Transverse colon (tissue), 4 donors: ENCODE results near the gene CCDC6. TPM values are rescaled to one million over a fixed set of nuclear protein-coding genes. Genes with fewer than 3 reads are reported as not detected.

Source experiments
- DNase-seq: peaks from one replicate; pipeline ENCODE4 v3.0.0-alpha.2; 2019
- H3K27ac ChIP-seq, 4 donors: fragments of 200-600 bp; sonication (generic); 2 replicates each; pipeline ENCODE4 v1.5.1; 2016 to 2018; ENCODE audit warnings: inconsistent platforms in 4 of 4
- H3K27me3 ChIP-seq: fragments of 200-600 bp; sonication (generic); 2 replicates; pipeline ENCODE4 v1.5.1; 2017; ENCODE audit warnings: inconsistent platforms
- H3K36me3 ChIP-seq, 4 donors: fragments of 200-600 bp; sonication (generic); 2 replicates each; pipeline ENCODE4 v1.5.1; 2017 to 2019; ENCODE audit warnings: inconsistent platforms in 4 of 4
- H3K4me1 ChIP-seq, 4 donors: fragments of 200-600 bp; sonication (generic); 2 replicates each; pipeline ENCODE4 v1.5.1; 2017 to 2020; ENCODE audit warnings: inconsistent platforms in 4 of 4
- H3K4me3 ChIP-seq, 4 donors: fragments of 200-600 bp; sonication (generic); 1 replicate in 1 of 4; 2 replicates in 3 of 4; pipeline versions ENCODE4 v1.5.1 to v1.6.1; 2017 to 2019; ENCODE audit warnings: inconsistent platforms in 4 of 4
- H3K9me3 ChIP-seq, 2 donors: fragments of 200-600 bp; sonication (generic); 2 replicates each; pipeline ENCODE4 v1.5.1; 2017 to 2019; ENCODE audit warnings: inconsistent platforms in 2 of 2
- EP300 ChIP-seq: sonication (generic); formaldehyde crosslinking; IDR thresholded peaks from one replicate; pipeline ENCODE4 v1.6.1; 2017; ENCODE audit warnings: antibody characterized with exemption, low read depth
- POLR2A ChIP-seq: fragments of 450-650 bp; IDR thresholded peaks from one replicate; pipeline ENCODE4 v1.6.1; 2016; ENCODE audit warnings: antibody characterized with exemption, mild to moderate bottlenecking, moderate library complexity
- POLR2AphosphoS5 ChIP-seq, 3 donors: sonication (generic); formaldehyde crosslinking; IDR thresholded peaks; one replicate each; pipeline ENCODE4 v1.6.1; 2016; ENCODE audit warnings: antibody characterized with exemption in 3 of 3
- WGBS, 2 donors: methylation state at CpG; one replicate each; pipeline ENCODE4 v1.1.5; 2018; ENCODE audit warnings: low coverage in 1 of 2; 5-methylcytosine and 5-hydroxymethylcytosine counted together
- in situ Hi-C, 4 donors: fragments of 200-750 bp; cut with MboI; loops; one replicate each; pipeline versions ENCODE4 v1.15.0 to v1.15.1; 2017; ENCODE audit warnings: low sequenced_read_pairs in 3 of 4, low pct_ligation_motif_present in 1 of 4, low pct_unique_long_range_greater_than_20kb in 1 of 4
- intact Hi-C: fragments of 100-400 bp; cut with DNase I; formaldehyde crosslinking; loops from one replicate; pipeline ENCODE4 v1.15.1; 2023; ENCODE audit warnings: low total_unique reads
- total RNA-seq, 4 donors: library from RNA; depleted of rRNA; stranded (reverse); fragments of >200 nt; gene quantifications; one replicate each; pipeline ENCODE4 v1.1.0, GENCODE V29; 2016
- TF ChIP-seq, protein P1 (sequence below), 5 experiments: fragments of 200-600 bp in 3 of 5; fragments of 450-650 bp in 2 of 5; sonication (generic) in 3 of 5; IDR thresholded peaks; 1 replicate in 2 of 5; 2 replicates in 3 of 5; pipeline ENCODE4 v1.5.1; 2016 to 2017; ENCODE audit warnings: antibody characterized with exemption in 5 of 5, inconsistent platforms in 3 of 5, mild to moderate bottlenecking in 2 of 5, moderate library complexity in 1 of 5

Gene CCDC6
- total RNA-seq, 4 donors from 2014 or later = 26.2 to 56.7 (median 49.5) TPM

- H3K9me3 ChIP-seq = peaks cover 10 to 11% of the 10 kb centered on the region in 2 donors
- DNase-seq = no peak
- no peaks in the 10 kb centered on the region for H3K27me3 ChIP-seq
- in situ Hi-C loops (no loop called here), intact Hi-C loops (no loop called here)
- WGBS, 2 donors = 69 to 75% methylated on average over 5 of the region's 5 CpGs
- peaks cover 0 to 20% (median 14%) of the 10 kb centered on the region in 4 donors for H3K4me1 ChIP-seq
- no peaks in the 10 kb centered on the region for H3K36me3 ChIP-seq
- no peak overlapping the region for H3K4me3 ChIP-seq
- TF ChIP-seq POLR2AphosphoS5 (IDR thresholded peaks at IDR 0.05) = no peak
- TF ChIP-seq POLR2A = no peak
- TF ChIP-seq EP300 = no peak
- TF ChIP-seq, protein P1, sequence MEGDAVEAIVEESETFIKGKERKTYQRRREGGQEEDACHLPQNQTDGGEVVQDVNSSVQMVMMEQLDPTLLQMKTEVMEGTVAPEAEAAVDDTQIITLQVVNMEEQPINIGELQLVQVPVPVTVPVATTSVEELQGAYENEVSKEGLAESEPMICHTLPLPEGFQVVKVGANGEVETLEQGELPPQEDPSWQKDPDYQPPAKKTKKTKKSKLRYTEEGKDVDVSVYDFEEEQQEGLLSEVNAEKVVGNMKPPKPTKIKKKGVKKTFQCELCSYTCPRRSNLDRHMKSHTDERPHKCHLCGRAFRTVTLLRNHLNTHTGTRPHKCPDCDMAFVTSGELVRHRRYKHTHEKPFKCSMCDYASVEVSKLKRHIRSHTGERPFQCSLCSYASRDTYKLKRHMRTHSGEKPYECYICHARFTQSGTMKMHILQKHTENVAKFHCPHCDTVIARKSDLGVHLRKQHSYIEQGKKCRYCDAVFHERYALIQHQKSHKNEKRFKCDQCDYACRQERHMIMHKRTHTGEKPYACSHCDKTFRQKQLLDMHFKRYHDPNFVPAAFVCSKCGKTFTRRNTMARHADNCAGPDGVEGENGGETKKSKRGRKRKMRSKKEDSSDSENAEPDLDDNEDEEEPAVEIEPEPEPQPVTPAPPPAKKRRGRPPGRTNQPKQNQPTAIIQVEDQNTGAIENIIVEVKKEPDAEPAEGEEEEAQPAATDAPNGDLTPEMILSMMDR (IDR thresholded peaks at IDR 0.05) = no peak
- H3K27ac ChIP-seq = no peak overlapping the region
Measured at GRCh38 chr10:59910867-59911266, 4.5 kb upstream of the CCDC6 start.

- no peak for TF ChIP-seq POLR2A
- DNase-seq = no peak
- H3K4me3 ChIP-seq = no peak overlapping the region
- H3K9me3 ChIP-seq = peaks cover 10 to 11% of the 10 kb centered on the region in 2 donors
- 92 to 100% methylated on average over 1 of the region's 1 CpG for WGBS, 2 donors
- no peak overlapping the region for H3K27ac ChIP-seq
- H3K27me3 ChIP-seq = no peaks in the 10 kb centered on the region
- intact Hi-C loops (no loop called here), in situ Hi-C loops (no loop called here)
- H3K4me1 ChIP-seq = peaks cover 0 to 22% (median 16%) of the 10 kb centered on the region in 4 donors
- no peaks in the 10 kb centered on the region for H3K36me3 ChIP-seq
Measured at GRCh38 chr10:59909815-59910214, 3.5 kb upstream of the CCDC6 start.

DNA sequence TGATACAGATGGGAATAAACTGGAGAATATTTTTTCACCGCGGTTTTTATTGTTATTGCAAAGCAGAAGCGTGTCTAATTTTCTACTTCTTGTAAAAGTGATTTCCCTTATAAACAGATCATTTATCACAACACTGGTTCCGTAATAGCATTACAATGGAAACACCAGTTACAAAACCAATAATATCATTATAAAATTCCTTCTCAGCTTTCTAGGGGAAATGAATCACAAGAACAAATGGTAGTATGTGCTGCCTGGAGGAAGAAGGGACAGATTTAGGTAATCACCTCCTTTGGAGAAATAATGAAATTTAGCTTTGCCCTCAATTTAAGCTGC lies 2.4 kb upstream of the CCDC6 start:
- in situ Hi-C loops = no loop called here

DNA sequence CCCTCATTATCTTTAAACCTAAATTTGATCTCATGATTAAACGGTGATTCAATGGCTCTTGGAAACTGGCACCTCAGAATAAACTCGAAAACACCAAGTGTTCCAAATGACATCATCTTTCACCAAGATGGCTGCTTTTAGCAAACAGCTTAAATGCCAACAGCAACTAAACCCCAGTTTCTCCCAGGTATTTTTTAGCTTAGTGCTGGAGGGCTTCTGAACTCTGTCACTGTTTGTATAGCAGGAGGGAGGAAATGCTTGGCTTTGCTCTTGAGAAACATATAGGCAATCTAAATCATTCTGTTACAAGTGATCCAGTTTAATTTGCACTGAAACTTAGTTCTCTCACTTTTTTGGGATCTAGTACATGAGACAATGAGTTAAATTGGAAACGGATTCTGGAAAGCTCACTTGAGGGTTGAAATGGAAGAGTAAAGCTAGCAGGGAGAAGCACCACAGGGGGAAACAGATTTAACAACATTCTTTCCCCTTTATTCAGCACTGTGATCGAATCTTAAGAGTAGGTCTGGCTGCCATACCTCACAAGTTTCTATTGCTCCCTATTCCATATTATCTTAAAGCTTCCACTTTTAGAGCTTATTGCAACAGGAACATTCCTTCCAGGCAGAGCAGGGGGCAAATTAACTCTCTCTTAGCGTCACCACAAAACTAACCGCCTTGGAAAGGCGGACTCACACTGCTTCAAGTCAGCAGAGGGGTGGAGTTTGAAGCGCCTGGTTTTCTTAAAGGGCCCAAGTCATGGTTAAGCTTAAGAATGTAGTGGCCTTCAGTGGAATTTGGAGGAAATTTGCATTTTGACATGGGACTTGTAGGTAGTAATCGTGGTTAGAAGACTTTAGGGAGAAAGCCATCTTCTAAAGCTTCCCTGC lies 1.8 kb upstream of the CCDC6 start:
- H3K4me3 ChIP-seq = peak overlapping the region; percentile 8 to 90 (median 61)
- peaks cover 16 to 38% (median 32%) of the 10 kb centered on the region in 4 donors for H3K4me1 ChIP-seq
- in situ Hi-C loops (no loop called here), intact Hi-C loops (no loop called here)
- no peaks in the 10 kb centered on the region for H3K9me3 ChIP-seq
- peak overlapping the region; percentile 95 to 97 (median 96) for H3K27ac ChIP-seq
- H3K36me3 ChIP-seq = no peaks in the 10 kb centered on the region
- TF ChIP-seq EP300 = no peak
- peak; percentile 71 for TF ChIP-seq POLR2A
- peak; percentile 71 to 84 (median 78) for TF ChIP-seq POLR2AphosphoS5 (IDR thresholded peaks at IDR 0.05)
- no peaks in the 10 kb centered on the region for H3K27me3 ChIP-seq
- DNase-seq = peak; percentile 70
- WGBS, 2 donors = 0% methylated on average over 8 to 9 of the region's 9 CpGs

More for the DNA sequence above, 2.4 kb upstream of the CCDC6 start:
- Histone ChIP-seq H3K27ac (peak overlapping the region; percentile 95 to 97 (median 96)), H3K9me3 (peaks cover 3% of the 10 kb centered on the region in 2 donors), H3K4me3 (peak overlapping the region in 3 of 4 donors; percentile 38 to 90 (median 84)), H3K36me3 (no peaks in the 10 kb centered on the region), H3K27me3 (no peaks in the 10 kb centered on the region), H3K4me1 (peaks cover 10 to 32% (median 26%) of the 10 kb centered on the region in 4 donors)
- TF ChIP-seq POLR2A (no peak), POLR2AphosphoS5 (IDR thresholded peaks at IDR 0.05) (no peak), EP300 (no peak)
- TF ChIP-seq, protein P1 (IDR thresholded peaks at IDR 0.05) = no peak
- intact Hi-C loops = no loop called here
- no peak for DNase-seq
- 49 to 54% methylated on average over 4 of the region's 4 CpGs for WGBS, 2 donors

- no peaks in the 10 kb centered on the region for H3K36me3 ChIP-seq
- intact Hi-C loops = no loop called here
- no peak for DNase-seq
- TF ChIP-seq, protein P1 (IDR thresholded peaks at IDR 0.05) = no peak
- TF ChIP-seq POLR2AphosphoS5 (IDR thresholded peaks at IDR 0.05) = peak in 2 of 3 donors; percentile 35 to 69
- H3K4me3 ChIP-seq = peak overlapping the region in 3 of 4 donors; percentile 84 to 99 (median 90)
- in situ Hi-C loops = no loop called here
- H3K4me1 ChIP-seq = peaks cover 17 to 43% (median 33%) of the 10 kb centered on the region in 4 donors
- H3K9me3 ChIP-seq = no peaks in the 10 kb centered on the region
- H3K27ac ChIP-seq = peak overlapping the region; percentile 95 to 97 (median 96)
- H3K27me3 ChIP-seq = no peaks in the 10 kb centered on the region
- WGBS, 2 donors = 10 to 14% methylated on average over 2 of the region's 2 CpGs
Measured at GRCh38 chr10:59907537-59907917, 1.2 kb upstream of the CCDC6 start.
